ENCODE data around the gene TCERG1.

TCERG1 gene

GRCh38 chr5:146419696-146420095 lies 27.4 kb upstream of the TCERG1 start:
- Histone ChIP-seq H3K27ac (ENCODE audit: low read length, poor library complexity, severe bottlenecking) (no peak overlapping the region), H3K9ac (ENCODE audit: low read length) (no peak overlapping the region), H3K79me1 (replicated peaks; ENCODE audit: low read length, poor library complexity, severe bottlenecking) (no peaks in the 10 kb centered on the region), H3K4me1 (ENCODE audit: control insufficient read depth, insufficient read depth, low read depth, low read length) (no peaks in the 10 kb centered on the region), H2BK15ac (ENCODE audit: low read depth, poor library complexity, severe bottlenecking) (no peak overlapping the region), H3K9me3 (ENCODE audit: control insufficient read depth, low read length) (no peaks in the 10 kb centered on the region), H3K4ac (ENCODE audit: low read depth in 1 of 2, low read length in 2 of 2) (no peak overlapping the region), H2BK12ac (ENCODE audit: low read length in 2 of 2) (no peak overlapping the region), H4K8ac (ENCODE audit: low read length) (no peak overlapping the region), H2BK5ac (ENCODE audit: low read depth, low read length, poor library complexity, severe bottlenecking) (no peak overlapping the region), H3K18ac (ENCODE audit: low read depth in 1 of 2, low read length in 2 of 2) (no peak overlapping the region), H3K27me3 (ENCODE audit: control insufficient read depth in 1 of 2, insufficient read depth in 1 of 2, low read length in 2 of 2) (peaks cover 0 to 10% of the 10 kb centered on the region in 2 experiments), H2BK120ac (ENCODE audit: low read depth, low read length) (no peak overlapping the region), H2AFZ (ENCODE audit: low read depth, low read length) (no peak overlapping the region), H3K36me3 (ENCODE audit: control insufficient read depth in 1 of 2, insufficient read depth in 2 of 2, low read depth in 1 of 2, low read length in 2 of 2) (no peaks in the 10 kb centered on the region), H3K23ac (ENCODE audit: low read length in 2 of 2) (no peak overlapping the region), H3K4me3 (ENCODE audit: insufficient read depth in 1 of 2, low read depth in 1 of 2, low read length in 2 of 2) (no peak overlapping the region), H3K4me2 (ENCODE audit: low read length, poor library complexity, severe bottlenecking) (no peak overlapping the region), H2AK5ac (ENCODE audit: low read length, severe bottlenecking) (no peak overlapping the region), H4K91ac (ENCODE audit: low read length) (no peak overlapping the region), H3K14ac (ENCODE audit: low read length in 2 of 2) (no peak overlapping the region)
- no peak for DNase-seq

GRCh38 chr5:146425023-146425422 lies 22.1 kb upstream of the TCERG1 start:
- peaks cover 18 to 30% of the 10 kb centered on the region in 2 experiments for H3K27me3 ChIP-seq (ENCODE audit: control insufficient read depth in 1 of 2, insufficient read depth in 1 of 2, low read length in 2 of 2)
- no peaks in the 10 kb centered on the region for H3K9me3 ChIP-seq (ENCODE audit: control insufficient read depth, low read length)
- no peak overlapping the region for H2BK15ac ChIP-seq (ENCODE audit: low read depth, poor library complexity, severe bottlenecking)
- no peak overlapping the region for H2BK120ac ChIP-seq (ENCODE audit: low read depth, low read length)
- no peak overlapping the region for H3K14ac ChIP-seq (ENCODE audit: low read length in 2 of 2)
- H3K79me1 ChIP-seq (replicated peaks; ENCODE audit: low read length, poor library complexity, severe bottlenecking): no peaks in the 10 kb centered on the region
- H2AFZ ChIP-seq (ENCODE audit: low read depth, low read length): peak overlapping the region; percentile 49
- H2BK12ac ChIP-seq (ENCODE audit: low read length in 2 of 2): no peak overlapping the region
- 48% methylated on average over 8 of the region's 12 CpGs for whole genome bisulfite sequencing
- no peak for DNase-seq
- no peak overlapping the region for H3K27ac ChIP-seq (ENCODE audit: low read length, poor library complexity, severe bottlenecking)
- no peak overlapping the region for H3K4ac ChIP-seq (ENCODE audit: low read depth in 1 of 2, low read length in 2 of 2)
- H3K9ac ChIP-seq (ENCODE audit: low read length): no peak overlapping the region
- H3K23ac ChIP-seq (ENCODE audit: low read length in 2 of 2): no peak overlapping the region
- no peaks in the 10 kb centered on the region for H3K36me3 ChIP-seq (ENCODE audit: control insufficient read depth in 1 of 2, insufficient read depth in 2 of 2, low read depth in 1 of 2, low read length in 2 of 2)
- H3K4me2 ChIP-seq (ENCODE audit: low read length, poor library complexity, severe bottlenecking): no peak overlapping the region
- no peak overlapping the region for H4K8ac ChIP-seq (ENCODE audit: low read length)
- no peaks in the 10 kb centered on the region for H3K4me1 ChIP-seq (ENCODE audit: control insufficient read depth, insufficient read depth, low read depth, low read length)
- H4K91ac ChIP-seq (ENCODE audit: low read length): no peak overlapping the region
- no peak overlapping the region for H3K4me3 ChIP-seq (ENCODE audit: insufficient read depth in 1 of 2, low read depth in 1 of 2, low read length in 2 of 2)
- H2BK5ac ChIP-seq (ENCODE audit: low read depth, low read length, poor library complexity, severe bottlenecking): no peak overlapping the region
- no peak overlapping the region for H2AK5ac ChIP-seq (ENCODE audit: low read length, severe bottlenecking)
- H3K18ac ChIP-seq (ENCODE audit: low read depth in 1 of 2, low read length in 2 of 2): no peak overlapping the region

GRCh38 chr5:146426305-146426704 lies 20.8 kb upstream of the TCERG1 start:
- H2BK120ac ChIP-seq (ENCODE audit: low read depth, low read length): no peak overlapping the region
- H2AFZ ChIP-seq (ENCODE audit: low read depth, low read length): no peak overlapping the region
- no peak overlapping the region for H4K8ac ChIP-seq (ENCODE audit: low read length)
- H4K91ac ChIP-seq (ENCODE audit: low read length): no peak overlapping the region
- no peak overlapping the region for H3K4me2 ChIP-seq (ENCODE audit: low read length, poor library complexity, severe bottlenecking)
- 93% methylated on average over 5 of the region's 5 CpGs for WGBS
- H3K23ac ChIP-seq (ENCODE audit: low read length in 2 of 2): no peak overlapping the region
- peaks cover 18 to 32% of the 10 kb centered on the region in 2 experiments for H3K27me3 ChIP-seq (ENCODE audit: control insufficient read depth in 1 of 2, insufficient read depth in 1 of 2, low read length in 2 of 2)
- H3K27ac ChIP-seq (ENCODE audit: low read length, poor library complexity, severe bottlenecking): no peak overlapping the region
- no peak overlapping the region for H2BK5ac ChIP-seq (ENCODE audit: low read depth, low read length, poor library complexity, severe bottlenecking)
- H3K36me3 ChIP-seq (ENCODE audit: control insufficient read depth in 1 of 2, insufficient read depth in 2 of 2, low read depth in 1 of 2, low read length in 2 of 2): no peaks in the 10 kb centered on the region
- H3K4me1 ChIP-seq (ENCODE audit: control insufficient read depth, insufficient read depth, low read depth, low read length): no peaks in the 10 kb centered on the region
- H2AK5ac ChIP-seq (ENCODE audit: low read length, severe bottlenecking): no peak overlapping the region
- no peaks in the 10 kb centered on the region for H3K79me1 ChIP-seq (replicated peaks; ENCODE audit: low read length, poor library complexity, severe bottlenecking)
- no peak overlapping the region for H3K14ac ChIP-seq (ENCODE audit: low read length in 2 of 2)
- no peak overlapping the region for H2BK15ac ChIP-seq (ENCODE audit: low read depth, poor library complexity, severe bottlenecking)
- H3K4me3 ChIP-seq (ENCODE audit: insufficient read depth in 1 of 2, low read depth in 1 of 2, low read length in 2 of 2): no peak overlapping the region
- H3K4ac ChIP-seq (ENCODE audit: low read depth in 1 of 2, low read length in 2 of 2): no peak overlapping the region
- no peak for DNase-seq
- no peak overlapping the region for H3K18ac ChIP-seq (ENCODE audit: low read depth in 1 of 2, low read length in 2 of 2)
- no peaks in the 10 kb centered on the region for H3K9me3 ChIP-seq (ENCODE audit: control insufficient read depth, low read length)
- no peak overlapping the region for H2BK12ac ChIP-seq (ENCODE audit: low read length in 2 of 2)
- no peak overlapping the region for H3K9ac ChIP-seq (ENCODE audit: low read length)

- H2AK5ac ChIP-seq (ENCODE audit: low read length, severe bottlenecking): no peak overlapping the region
- no peak overlapping the region for H4K8ac ChIP-seq (ENCODE audit: low read length)
- H3K23ac ChIP-seq (ENCODE audit: low read length in 2 of 2): no peak overlapping the region
- H3K27me3 ChIP-seq (ENCODE audit: control insufficient read depth in 1 of 2, insufficient read depth in 1 of 2, low read length in 2 of 2): peaks cover 18 to 30% of the 10 kb centered on the region in 2 experiments
- peak; percentile 55 for DNase-seq
- no peak overlapping the region for H3K27ac ChIP-seq (ENCODE audit: low read length, poor library complexity, severe bottlenecking)
- H3K4ac ChIP-seq (ENCODE audit: low read depth in 1 of 2, low read length in 2 of 2): no peak overlapping the region
- H3K18ac ChIP-seq (ENCODE audit: low read depth in 1 of 2, low read length in 2 of 2): no peak overlapping the region
- H3K9ac ChIP-seq (ENCODE audit: low read length): no peak overlapping the region
- no peaks in the 10 kb centered on the region for H3K79me1 ChIP-seq (replicated peaks; ENCODE audit: low read length, poor library complexity, severe bottlenecking)
- H3K14ac ChIP-seq (ENCODE audit: low read length in 2 of 2): no peak overlapping the region
- no peak overlapping the region for H3K4me2 ChIP-seq (ENCODE audit: low read length, poor library complexity, severe bottlenecking)
- WGBS: 61% methylated on average over 2 of the region's 7 CpGs
- H4K91ac ChIP-seq (ENCODE audit: low read length): no peak overlapping the region
- H2BK120ac ChIP-seq (ENCODE audit: low read depth, low read length): no peak overlapping the region
- no peak overlapping the region for H2BK15ac ChIP-seq (ENCODE audit: low read depth, poor library complexity, severe bottlenecking)
- no peaks in the 10 kb centered on the region for H3K9me3 ChIP-seq (ENCODE audit: control insufficient read depth, low read length)
- no peak overlapping the region for H3K4me3 ChIP-seq (ENCODE audit: insufficient read depth in 1 of 2, low read depth in 1 of 2, low read length in 2 of 2)
- H3K36me3 ChIP-seq (ENCODE audit: control insufficient read depth in 1 of 2, insufficient read depth in 2 of 2, low read depth in 1 of 2, low read length in 2 of 2): no peaks in the 10 kb centered on the region
- no peak overlapping the region for H2AFZ ChIP-seq (ENCODE audit: low read depth, low read length)
- no peak overlapping the region for H2BK12ac ChIP-seq (ENCODE audit: low read length in 2 of 2)
- no peaks in the 10 kb centered on the region for H3K4me1 ChIP-seq (ENCODE audit: control insufficient read depth, insufficient read depth, low read depth, low read length)
- no peak overlapping the region for H2BK5ac ChIP-seq (ENCODE audit: low read depth, low read length, poor library complexity, severe bottlenecking)
Measured at GRCh38 chr5:146426853-146427618, 20.1 kb upstream of the TCERG1 start.

Measured in mesenchymal stem cell (in vitro differentiated cells and primary cell).